K562 (cell line): Measurements from ENCODE around the gene PHF12. TPM values are rescaled to one million over a fixed set of nuclear protein-coding genes. Genes with fewer than 3 reads are reported as not detected.

Experiments used
- BCOR ChIP-seq: fragments of 450-650 bp; IDR thresholded peaks from 2 replicates; pipeline ENCODE4 v1.6.1; 2016
- CHAMP1 ChIP-seq: fragments of 450-650 bp; IDR thresholded peaks from 2 replicates; pipeline ENCODE4 v1.6.1; 2016; ENCODE audit warnings: mild to moderate bottlenecking
- E2F6 ChIP-seq, 2 experiments: IDR thresholded peaks; 2 replicates each; pipeline ENCODE4 v1.6.1; 2011; ENCODE audit warnings: borderline replicate concordance in 1 of 2, control low read depth in 1 of 2, low read depth in 1 of 2, low read length in 1 of 2, mild to moderate bottlenecking in 1 of 2, mixed read lengths in 1 of 2, moderate library complexity in 1 of 2; ENCODE audit not compliant: insufficient read depth in 1 of 2, insufficient read length in 1 of 2, poor library complexity in 1 of 2, severe bottlenecking in 1 of 2; ENCODE audit errors: extremely low read depth in 1 of 2
- ETV6 ChIP-seq, 3 experiments: fragments of 150-350 bp in 1 of 3; sonication (generic) in 1 of 3; formaldehyde crosslinking in 1 of 3; IDR thresholded peaks; 2 replicates each; pipeline versions ENCODE4 v1.6.1 to v1.8.0; 2014 to 2022; ENCODE audit warnings: borderline replicate concordance in 2 of 3, low read depth in 2 of 3, antibody characterized with exemption in 1 of 3, low read length in 1 of 3, mild to moderate bottlenecking in 1 of 3, missing genetic modification reagents in 1 of 3
- ID3 ChIP-seq, 2 experiments: fragments of 250-450 bp in 1 of 2; fragments of 450-650 bp in 1 of 2; sonication (Bioruptor Pico) in 1 of 2; IDR thresholded peaks; 2 replicates each; pipeline versions ENCODE4 v1.6.1 to v1.8.0; 2016 to 2021; ENCODE audit warnings: mild to moderate bottlenecking in 2 of 2, moderate library complexity in 2 of 2, missing compliant biosample characterization in 1 of 2, missing genetic modification characterization in 1 of 2
- MCM3 ChIP-seq: fragments of 450-650 bp; IDR thresholded peaks from 2 replicates; pipeline ENCODE4 v1.6.1; 2016
- NR2F6 ChIP-seq: fragments of 450-650 bp; formaldehyde crosslinking; IDR thresholded peaks from 2 replicates; pipeline ENCODE4 v1.4.0; 2020; ENCODE audit warnings: mild to moderate bottlenecking
- POLR2A ChIP-seq: fragments of 450-650 bp; conservative IDR thresholded peaks from 2 replicates; pipeline ENCODE4 v1.6.1; 2016
- SP1 ChIP-seq: sonication (generic); formaldehyde crosslinking; IDR thresholded peaks from 2 replicates; pipeline ENCODE4 v1.8.1; 2022; ENCODE audit warnings: mild to moderate bottlenecking, missing genetic modification reagents
- SREBF2 ChIP-seq: sonication (generic); formaldehyde crosslinking; IDR thresholded peaks from 2 replicates; pipeline ENCODE4 v1.4.0; 2020; ENCODE audit warnings: mild to moderate bottlenecking, missing genetic modification reagents
- THAP12 ChIP-seq: fragments of 250-450 bp; sonication (Bioruptor Pico); IDR thresholded peaks from 2 replicates; pipeline ENCODE4 v1.9.0; 2021; ENCODE audit warnings: mild to moderate bottlenecking, inconsistent platforms
- TRIM25 ChIP-seq: fragments of 450-650 bp; IDR thresholded peaks from 2 replicates; pipeline ENCODE4 v1.7.0; 2016; ENCODE audit warnings: borderline replicate concordance
- ZBTB12 ChIP-seq: fragments of 250-450 bp; sonication (Bioruptor Pico); IDR thresholded peaks from 2 replicates; pipeline ENCODE4 v1.4.0; 2020
- ZNF41 ChIP-seq: fragments of 250-450 bp; sonication (Bioruptor Pico); conservative IDR thresholded peaks from 2 replicates; pipeline ENCODE4 v1.4.0; 2020; ENCODE audit warnings: mild to moderate bottlenecking
- ZNF444 ChIP-seq: fragments of 250-450 bp; sonication (Bioruptor Pico); IDR thresholded peaks from 2 replicates; pipeline ENCODE4 v1.4.0; 2020; ENCODE audit warnings: mild to moderate bottlenecking, moderate library complexity
- ZNF561 ChIP-seq: fragments of 450-650 bp; formaldehyde crosslinking; conservative IDR thresholded peaks from 2 replicates; pipeline ENCODE4 v1.4.0; 2020; ENCODE audit warnings: mild to moderate bottlenecking, moderate library complexity
- ZNF583 ChIP-seq: fragments of 250-450 bp; sonication (Bioruptor Pico); IDR thresholded peaks from 2 replicates; pipeline ENCODE4 v1.4.0; 2020
- polyA plus RNA-seq, 8 experiments: library from polyadenylated mRNA; depleted of rRNA in 4 of 8; stranded (reverse) in 5 of 8; unstranded in 3 of 8; fragments of >200 nt; fragmentation: Nextera tagmentation in 2 of 8; fragmentation: Illumina TruSeq in 1 of 8; extraction: Ambion mirVana in 2 of 8; extraction: Trizol in 1 of 8; gene quantifications; 2 replicates each; pipeline versions ENCODE4 v1.2.1 to v1.2.3, GENCODE V29; 2011 to 2014; ENCODE audit warnings: inconsistent platforms in 1 of 8, missing spikeins in 1 of 8
- total RNA-seq, 7 experiments: library from RNA; depleted of rRNA in 6 of 7; stranded (reverse); fragments of >200 nt in 6 of 7; fragmentation: Illumina TruSeq in 2 of 7; extraction: Trizol in 2 of 7; gene quantifications; 2 replicates each; pipeline versions ENCODE4 v1.2.1 to v1.2.3, GENCODE V29; 2011 to 2021; ENCODE audit warnings: low replicate concordance in 1 of 7

PHF12 gene
- total and polyA plus RNA-seq, 9 of the 15 experiments (the other 6 are each of a cell fraction or from before 2014, with no cell fraction given), result 0.82 to 31.3 (median 13.5) TPM

GRCh38 chr17:28902819-28903545 is 48.3 kb downstream of the PHF12 start, which contains the start of gene DHRS13 (continued):
- TF ChIP-seq CHAMP1, result no peak
- peak; percentile 71 for TF ChIP-seq ZBTB12 (CRISPR knock-in tag)
- TF ChIP-seq ZNF583 (CRISPR knock-in tag), result peak; percentile 43; the same call in 1 of the 2 replicates
- TF ChIP-seq E2F6 (IDR thresholded peaks at IDR 0.05; ENCODE audit: borderline replicate concordance in 1 of 2, extremely low read depth in 1 of 2, insufficient read depth in 1 of 2, insufficient read length in 1 of 2, low read depth in 1 of 2, low read length in 1 of 2, poor library complexity in 1 of 2, severe bottlenecking in 1 of 2), result peak; percentile 83 to 84
- TF ChIP-seq ZNF444, result no peak
- TF ChIP-seq SREBF2 (CRISPR knock-in tag), result no peak
- TF ChIP-seq NR2F6 (CRISPR knock-in tag), result no peak
- peak; percentile 20; the same call in 1 of the 2 replicates for TF ChIP-seq POLR2A
- no peak for TF ChIP-seq TRIM25
- peak; percentile 88 for TF ChIP-seq SP1 (CRISPR knock-in tag)
- no peak for TF ChIP-seq ID3 (CRISPR knock-in tag; IDR thresholded peaks at IDR 0.05)
- TF ChIP-seq ID3 (tag; IDR thresholded peaks at IDR 0.05), result peak; percentile 82
- TF ChIP-seq THAP12, result peak; percentile 78
- TF ChIP-seq ETV6 (IDR thresholded peaks at IDR 0.05; ENCODE audit: borderline replicate concordance in 1 of 2, low read depth in 2 of 2, low read length in 1 of 2), result no peak
- TF ChIP-seq ETV6 (CRISPR knock-in tag; IDR thresholded peaks at IDR 0.05; ENCODE audit: borderline replicate concordance), result no peak
- TF ChIP-seq ZNF561 (CRISPR knock-in tag), result no peak
- TF ChIP-seq BCOR, result 0 out of 2 replicates have a peak, but pooled peaks have one; percentile 14
- 0 out of 2 replicates have a peak, but pooled peaks have one; percentile 67 for TF ChIP-seq ZNF41 (CRISPR knock-in tag)
- no peak for TF ChIP-seq MCM3
